Activated CD4-positive, alpha-beta memory T cell treated with anti-CD3 and anti-CD28 coated beads for 36 hours (primary cell): ENCODE results near the gene LINC00237. TPM values are rescaled to one million over a fixed set of nuclear protein-coding genes. Genes with fewer than 3 reads are reported as not detected.

ENCODE experiments used
- CTCF ChIA-PET: fragments of 350-600 bp; sonication (Branson Sonifier 250); formaldehyde crosslinking; loops from one replicate; lab custom pipeline; 2021; ENCODE audit warnings: antibody characterized with exemption, inconsistent platforms; lab: Charles Lee
- POLR2A ChIA-PET: fragments of 350-600 bp; sonication (Branson Sonifier 250); formaldehyde crosslinking; loops from one replicate; lab custom pipeline; 2021; ENCODE audit warnings: antibody characterized with exemption; lab: Charles Lee
- DNase-seq: peaks from one replicate; pipeline ENCODE4 v3.0.0-alpha.2; 2020
- H3K27ac Mint-ChIP-seq: one replicate; pipeline ENCODE4 v1.8.0; 2021; ENCODE audit warnings: mixed read lengths
- H3K27me3 Mint-ChIP-seq: one replicate; pipeline ENCODE4 v1.8.0; 2021; ENCODE audit warnings: mixed read lengths
- H3K36me3 Mint-ChIP-seq: one replicate; pipeline ENCODE4 v1.8.0; 2021; ENCODE audit warnings: mixed read lengths
- H3K4me1 Mint-ChIP-seq: one replicate; pipeline ENCODE4 v1.8.0; 2021; ENCODE audit warnings: low read depth, mixed read lengths
- H3K4me3 Mint-ChIP-seq: one replicate; pipeline ENCODE4 v1.8.0; 2021; ENCODE audit warnings: mild to moderate bottlenecking, mixed read lengths
- H3K9me3 Mint-ChIP-seq: one replicate; pipeline ENCODE4 v1.8.0; 2021; ENCODE audit warnings: mixed read lengths
- intact Hi-C: fragments of 100-400 bp; cut with micrococcal nuclease; formaldehyde crosslinking; loops from one replicate; pipeline ENCODE4 v1.15.1; 2023
- total RNA-seq, 2 experiments: library from RNA; stranded (reverse); gene quantifications; one replicate each; pipeline ENCODE4 v1.2.3, GENCODE V29; 2021

Gene LINC00237
- total RNA-seq, 2 experiments from 2014 or later = not detected

GRCh38 chr20:21087862-21088540 is 18.2 kb downstream of the LINC00237 start:
- ChIA-PET CTCF (no interaction called here), POLR2A (no interaction called here)
- Mint-ChIP-seq H3K27ac (no peak overlapping the region), H3K4me1 (no peaks in the 10 kb centered on the region), H3K27me3 (peaks cover 52% of the 10 kb centered on the region), H3K4me3 (no peak overlapping the region), H3K36me3 (no peaks in the 10 kb centered on the region), H3K9me3 (no peaks in the 10 kb centered on the region)
- no peak for DNase-seq
- intact Hi-C loops = no loop called here

GRCh38 chr20:21083825-21084325 is 22.3 kb downstream of the LINC00237 start:
- Mint-ChIP-seq H3K27me3 (peaks cover 40% of the 10 kb centered on the region), H3K36me3 (no peaks in the 10 kb centered on the region), H3K27ac (no peak overlapping the region), H3K4me3 (no peak overlapping the region), H3K4me1 (no peaks in the 10 kb centered on the region), H3K9me3 (no peaks in the 10 kb centered on the region)
- POLR2A ChIA-PET = no interaction called here
- DNase-seq = no peak
- CTCF ChIA-PET = interaction anchor here (0.5 to 1.1 kb wide), 2 partner anchors 152 to 1375 kb away, joined by 3 read pairs; no protein-coding TSS in a partner anchor
- intact Hi-C loops = no loop called here

GRCh38 chr20:21082584-21082983 is 23.6 kb downstream of the LINC00237 start:
- no peaks in the 10 kb centered on the region for H3K9me3 Mint-ChIP-seq
- no peaks in the 10 kb centered on the region for H3K4me1 Mint-ChIP-seq
- H3K27ac Mint-ChIP-seq = no peak overlapping the region
- DNase-seq = no peak
- no peaks in the 10 kb centered on the region for H3K36me3 Mint-ChIP-seq
- intact Hi-C loops = no loop called here
- ChIA-PET POLR2A (no interaction called here), CTCF (interaction anchor here (0.6 to 1.1 kb wide), 2 partner anchors 154 to 1044 kb away, joined by 3 read pairs; no protein-coding TSS in a partner anchor)
- H3K27me3 Mint-ChIP-seq = peaks cover 38% of the 10 kb centered on the region
- H3K4me3 Mint-ChIP-seq = no peak overlapping the region

DNA sequence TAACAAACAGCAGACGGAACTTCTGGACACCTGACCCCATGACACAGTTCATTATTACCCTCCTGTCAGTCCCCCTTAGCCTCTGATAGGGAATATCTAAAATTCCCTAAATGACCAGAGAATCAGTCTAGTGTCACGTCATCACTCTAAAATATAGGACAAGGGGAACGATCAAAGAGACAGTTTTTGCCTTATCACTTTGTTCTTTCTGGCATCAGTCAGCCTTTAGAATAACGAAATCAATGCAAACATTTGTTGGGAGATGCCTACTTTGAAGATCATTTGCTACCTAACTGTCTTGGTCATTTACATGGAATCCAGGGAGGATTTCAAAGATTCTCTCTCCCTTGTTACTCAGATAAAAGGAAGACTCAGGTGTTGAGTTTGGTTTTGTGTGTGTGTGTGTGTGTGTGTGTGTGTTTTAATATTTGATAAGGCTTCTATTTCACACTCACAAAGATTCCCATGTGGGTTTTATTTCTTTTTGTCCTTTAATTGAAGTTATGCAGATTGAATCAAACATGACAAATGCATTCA is 28.3 kb downstream of the LINC00237 start:
- CTCF ChIA-PET = no interaction called here

DNA sequence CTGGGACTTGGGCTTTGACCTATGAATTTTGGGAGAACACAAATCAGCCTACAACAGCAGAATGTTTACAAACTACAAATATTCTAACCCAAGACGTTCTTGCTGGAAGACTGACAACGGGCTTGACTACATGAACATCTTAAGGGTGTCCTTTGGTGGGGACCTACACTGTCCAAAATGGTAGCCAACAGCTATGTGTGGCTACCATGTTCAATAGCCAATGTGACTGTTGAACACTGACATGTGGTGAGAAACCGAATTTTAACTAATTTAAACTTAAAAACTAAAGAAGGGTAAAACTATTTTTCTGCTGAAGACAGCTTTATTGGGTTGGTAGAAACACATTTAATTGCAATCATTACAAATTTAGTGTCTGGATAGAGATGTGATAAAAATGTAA is 30.1 kb downstream of the LINC00237 start:
- ChIA-PET POLR2A (no interaction called here), CTCF (no interaction called here)
- Mint-ChIP-seq H3K27me3 (peaks cover 19% of the 10 kb centered on the region), H3K27ac (no peak overlapping the region), H3K4me3 (no peak overlapping the region), H3K36me3 (no peaks in the 10 kb centered on the region), H3K9me3 (no peaks in the 10 kb centered on the region), H3K4me1 (no peaks in the 10 kb centered on the region)
- DNase-seq = no peak
- intact Hi-C loops = no loop called here

More for the DNA sequence above, 28.3 kb downstream of the LINC00237 start:
- H3K27ac Mint-ChIP-seq = no peak overlapping the region
- H3K36me3 Mint-ChIP-seq = no peaks in the 10 kb centered on the region
- intact Hi-C loops = no loop called here
- H3K4me3 Mint-ChIP-seq = no peak overlapping the region
- peaks cover 27% of the 10 kb centered on the region for H3K27me3 Mint-ChIP-seq
- POLR2A ChIA-PET = no interaction called here
- DNase-seq = no peak
- H3K4me1 Mint-ChIP-seq = no peaks in the 10 kb centered on the region
- H3K9me3 Mint-ChIP-seq = no peaks in the 10 kb centered on the region

DNA sequence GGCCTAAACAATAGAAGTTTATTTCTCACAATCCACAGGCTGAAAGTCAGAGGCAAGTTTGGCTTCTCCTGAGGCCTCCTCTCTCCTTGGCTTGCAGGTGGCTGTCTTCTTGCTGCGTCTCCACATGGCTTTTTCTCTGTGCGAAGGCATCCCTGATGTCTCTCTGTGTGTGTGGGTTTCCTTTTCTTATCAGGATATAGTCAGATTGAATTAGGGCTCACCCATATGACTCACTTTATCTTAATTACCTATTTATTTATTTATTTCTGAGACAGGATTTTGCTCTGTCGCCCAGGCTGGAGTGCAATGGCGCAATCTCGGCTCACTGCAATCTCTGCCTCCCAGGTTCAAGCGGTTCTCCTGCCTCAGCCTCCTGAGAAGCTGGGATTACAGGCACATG is 30.7 kb downstream of the LINC00237 start:
- intact Hi-C loops = no loop called here
- no peaks in the 10 kb centered on the region for H3K4me1 Mint-ChIP-seq
- H3K27me3 Mint-ChIP-seq = peaks cover 21% of the 10 kb centered on the region
- no peak for DNase-seq
- ChIA-PET POLR2A (no interaction called here), CTCF (interaction anchor here (0.6 kb wide), 1 partner anchor 10 kb away, joined by 4 read pairs; no protein-coding TSS in a partner anchor)
- H3K27ac Mint-ChIP-seq = no peak overlapping the region
- no peaks in the 10 kb centered on the region for H3K36me3 Mint-ChIP-seq
- no peak overlapping the region for H3K4me3 Mint-ChIP-seq
- no peaks in the 10 kb centered on the region for H3K9me3 Mint-ChIP-seq

DNA sequence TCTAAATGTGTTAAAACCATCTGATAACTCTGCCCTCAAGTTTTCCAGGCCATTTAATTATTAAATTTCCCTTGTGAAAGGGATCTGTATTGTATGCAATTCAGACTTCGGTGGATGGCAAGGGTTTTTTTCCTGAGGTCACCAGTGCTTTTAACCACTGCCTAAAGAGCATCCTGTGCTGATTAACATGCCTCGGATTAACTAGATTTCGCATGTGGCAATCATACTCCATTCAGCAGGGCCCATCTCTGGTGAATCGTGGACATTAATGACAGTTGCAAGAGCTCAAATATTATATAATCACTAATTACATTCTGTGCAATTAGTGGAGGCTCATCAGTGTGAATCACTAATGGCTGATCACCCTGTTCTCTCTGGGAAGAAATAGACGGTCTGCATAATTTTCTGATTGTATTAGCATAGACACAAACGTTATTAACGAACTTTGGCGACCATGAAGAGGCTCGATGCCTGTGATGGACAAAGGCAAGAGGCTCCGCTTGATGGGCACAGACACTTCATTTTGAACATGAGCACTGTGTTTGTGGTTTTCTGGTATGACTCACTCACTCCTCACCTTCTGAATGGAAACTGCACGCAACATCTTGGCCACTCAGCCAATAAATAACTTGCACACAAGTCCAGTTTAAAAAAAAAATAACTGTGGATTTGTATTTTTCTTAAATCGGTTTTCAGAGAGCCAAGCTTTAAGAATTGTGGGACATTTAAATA is 31.4 kb downstream of the LINC00237 start:
- CTCF ChIA-PET = interaction anchor here (0.6 kb wide), 1 partner anchor 10 kb away, joined by 4 read pairs; no protein-coding TSS in a partner anchor
- no peaks in the 10 kb centered on the region for H3K4me1 Mint-ChIP-seq
- H3K4me3 Mint-ChIP-seq = no peak overlapping the region
- H3K27ac Mint-ChIP-seq = no peak overlapping the region
- no peak for DNase-seq
- intact Hi-C loops = no loop called here
- no peaks in the 10 kb centered on the region for H3K36me3 Mint-ChIP-seq
- POLR2A ChIA-PET = no interaction called here
- no peaks in the 10 kb centered on the region for H3K9me3 Mint-ChIP-seq
- H3K27me3 Mint-ChIP-seq = peaks cover 19% of the 10 kb centered on the region

GRCh38 chr20:21067255-21067654 is 38.9 kb downstream of the LINC00237 start:
- no peaks in the 10 kb centered on the region for H3K9me3 Mint-ChIP-seq
- H3K27ac Mint-ChIP-seq = no peak overlapping the region
- ChIA-PET POLR2A (no interaction called here), CTCF (interaction anchor here (1.1 kb wide), 1 partner anchor 18 kb away, joined by 4 read pairs; no protein-coding TSS in a partner anchor)
- DNase-seq = no peak
- H3K4me1 Mint-ChIP-seq = no peaks in the 10 kb centered on the region
- intact Hi-C loops = no loop called here
- H3K36me3 Mint-ChIP-seq = no peaks in the 10 kb centered on the region
- H3K27me3 Mint-ChIP-seq = peaks cover 19% of the 10 kb centered on the region
- no peak overlapping the region for H3K4me3 Mint-ChIP-seq

DNA sequence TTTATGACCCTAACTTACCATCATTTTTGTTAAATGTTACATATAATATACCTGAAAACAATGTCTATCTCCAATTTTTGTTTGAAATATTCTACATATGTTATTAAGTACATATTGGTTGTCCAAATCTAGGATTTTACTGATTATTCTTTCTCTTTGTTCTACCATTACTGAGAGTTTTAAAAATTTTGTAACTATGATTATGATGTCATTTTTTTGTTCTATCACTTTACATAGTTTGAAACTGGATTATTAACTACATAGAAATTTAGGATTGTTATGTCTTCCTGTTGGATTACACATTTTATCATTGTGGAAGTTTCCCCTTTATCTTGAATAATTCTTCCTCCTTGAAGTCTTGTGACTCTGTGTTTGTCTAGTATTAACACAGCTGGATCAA is 41.2 kb downstream of the LINC00237 start:
- H3K4me1 Mint-ChIP-seq = no peaks in the 10 kb centered on the region
- no peak overlapping the region for H3K27ac Mint-ChIP-seq
- ChIA-PET POLR2A (no interaction called here), CTCF (interaction anchor here (0.6 kb wide), 1 partner anchor 10 kb away, joined by 4 read pairs; no protein-coding TSS in a partner anchor)
- no peaks in the 10 kb centered on the region for H3K36me3 Mint-ChIP-seq
- H3K4me3 Mint-ChIP-seq = no peak overlapping the region
- H3K9me3 Mint-ChIP-seq = no peaks in the 10 kb centered on the region
- no peak for DNase-seq
- intact Hi-C loops = no loop called here
- H3K27me3 Mint-ChIP-seq = peaks cover 25% of the 10 kb centered on the region

DNA sequence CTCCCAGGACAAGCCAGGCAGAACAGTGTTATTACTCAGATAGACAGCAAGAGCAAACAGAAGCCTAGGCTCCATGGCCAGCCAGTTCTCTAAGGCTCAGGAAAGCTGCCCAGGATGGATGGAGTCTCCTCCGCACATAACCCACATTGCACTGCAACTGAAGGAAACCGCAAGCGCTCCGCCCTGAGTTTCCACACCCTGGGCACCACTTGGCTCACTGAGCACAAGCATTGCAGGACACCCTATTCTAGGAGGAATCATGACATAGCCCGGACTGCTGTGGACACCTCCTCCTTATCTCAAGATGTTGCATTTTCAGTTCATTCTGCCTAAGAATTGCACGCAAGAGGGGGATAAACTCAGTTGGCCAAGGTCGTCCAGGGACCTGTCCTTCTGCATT is 42.9 kb downstream of the LINC00237 start:
- intact Hi-C loops = no loop called here
- no peaks in the 10 kb centered on the region for H3K36me3 Mint-ChIP-seq
- ChIA-PET CTCF (no interaction called here), POLR2A (no interaction called here)
- H3K27me3 Mint-ChIP-seq = peaks cover 27% of the 10 kb centered on the region
- no peak overlapping the region for H3K4me3 Mint-ChIP-seq
- H3K9me3 Mint-ChIP-seq = no peaks in the 10 kb centered on the region
- H3K4me1 Mint-ChIP-seq = no peaks in the 10 kb centered on the region
- H3K27ac Mint-ChIP-seq = no peak overlapping the region
- no peak for DNase-seq

GRCh38 chr20:21053002-21053762 is 53.0 kb downstream of the LINC00237 start:
- no peaks in the 10 kb centered on the region for H3K9me3 Mint-ChIP-seq
- intact Hi-C loops = no loop called here
- H3K4me3 Mint-ChIP-seq = no peak overlapping the region
- H3K4me1 Mint-ChIP-seq = no peaks in the 10 kb centered on the region
- ChIA-PET POLR2A (no interaction called here), CTCF (interaction anchor here (1.2 kb wide), 1 partner anchor 452 kb away, joined by 3 read pairs; no protein-coding TSS in a partner anchor)
- no peak overlapping the region for H3K27ac Mint-ChIP-seq
- H3K27me3 Mint-ChIP-seq = peaks cover 21% of the 10 kb centered on the region
- no peak for DNase-seq
- H3K36me3 Mint-ChIP-seq = no peaks in the 10 kb centered on the region

- H3K9me3 Mint-ChIP-seq = no peaks in the 10 kb centered on the region
- no peak overlapping the region for H3K27ac Mint-ChIP-seq
- peaks cover 20% of the 10 kb centered on the region for H3K27me3 Mint-ChIP-seq
- no peak for DNase-seq
- H3K36me3 Mint-ChIP-seq = no peaks in the 10 kb centered on the region
- CTCF ChIA-PET = interaction anchor here (1.2 kb wide), 1 partner anchor 453 kb away, joined by 3 read pairs; no protein-coding TSS in a partner anchor
- H3K4me3 Mint-ChIP-seq = no peak overlapping the region
- intact Hi-C loops = no loop called here
- POLR2A ChIA-PET = no interaction called here
- H3K4me1 Mint-ChIP-seq = no peaks in the 10 kb centered on the region
Measured at GRCh38 chr20:21052686-21053001, 53.5 kb downstream of the LINC00237 start.
